Stimulated activated CD4-positive, alpha-beta T cell treated with anti-CD3 and anti-CD28 coated beads, Interleukin-4, amount 100 ng/mL, for 24 hours (primary cell): ENCODE results near the gene PDE6D.
"Not testable (repeated sequence)": the region's sequence is repeated elsewhere in the genome, so short reads cannot be mapped to it uniquely, and the experiment has no call there.

Experiments
- DNase-seq: peaks from one replicate; pipeline ENCODE4 v3.0.0-alpha.2; 2020

The PDE6D gene

GRCh38 chr2:231769170-231770136, 11.6 kb downstream of the PDE6D start:
- DNase-seq = no peak

GRCh38 chr2:231765496-231765929, 15.6 kb downstream of the PDE6D start:
- DNase-seq = no peak

- DNase-seq = no peak
Observed at GRCh38 chr2:231764760-231765159, 16.3 kb downstream of the PDE6D start.

GRCh38 chr2:231764124-231764523, 17.0 kb downstream of the PDE6D start:
- DNase-seq = no peak

- DNase-seq = no peak
Observed at GRCh38 chr2:231761735-231762134, 19.3 kb downstream of the PDE6D start.

GRCh38 chr2:231752061-231752460, 29.0 kb downstream of the PDE6D start:
- DNase-seq = no peak

- no peak for DNase-seq
Observed at GRCh38 chr2:231751042-231751815, 29.9 kb downstream of the PDE6D start.

- not testable (repeated sequence) for DNase-seq
Observed at GRCh38 chr2:231749016-231749415, 32.1 kb downstream of the PDE6D start.

- DNase-seq = not testable (repeated sequence)
Observed at GRCh38 chr2:231748153-231748896, 32.8 kb downstream of the PDE6D start.

- no peak for DNase-seq
Observed at GRCh38 chr2:231745303-231746038, 35.6 kb downstream of the PDE6D start.

GRCh38 chr2:231743376-231744116, 37.5 kb downstream of the PDE6D start:
- no peak for DNase-seq

- no peak for DNase-seq
Observed at GRCh38 chr2:231737761-231738160, 43.3 kb downstream of the PDE6D start.

GRCh38 chr2:231732604-231733003, 48.5 kb downstream of the PDE6D start:
- DNase-seq = no peak

GRCh38 chr2:231727621-231728020, 53.5 kb downstream of the PDE6D start:
- no peak for DNase-seq

- DNase-seq = no peak
Observed at GRCh38 chr2:231726276-231726675, 54.8 kb downstream of the PDE6D start.

- no peak for DNase-seq
Observed at GRCh38 chr2:231725476-231725875, 55.6 kb downstream of the PDE6D start.

- DNase-seq = no peak
Observed at GRCh38 chr2:231722721-231723307, 58.3 kb downstream of the PDE6D start.

GRCh38 chr2:231720987-231721966, 59.8 kb downstream of the PDE6D start:
- DNase-seq = no peak

- no peak for DNase-seq
Observed at GRCh38 chr2:231720292-231720986, 60.6 kb downstream of the PDE6D start.
